ENCODE data around the gene CCDC186.
A peak's percentile ranks its signal among the peaks of the same experiment; 100 is the strongest.

CCDC186 gene

DNA sequence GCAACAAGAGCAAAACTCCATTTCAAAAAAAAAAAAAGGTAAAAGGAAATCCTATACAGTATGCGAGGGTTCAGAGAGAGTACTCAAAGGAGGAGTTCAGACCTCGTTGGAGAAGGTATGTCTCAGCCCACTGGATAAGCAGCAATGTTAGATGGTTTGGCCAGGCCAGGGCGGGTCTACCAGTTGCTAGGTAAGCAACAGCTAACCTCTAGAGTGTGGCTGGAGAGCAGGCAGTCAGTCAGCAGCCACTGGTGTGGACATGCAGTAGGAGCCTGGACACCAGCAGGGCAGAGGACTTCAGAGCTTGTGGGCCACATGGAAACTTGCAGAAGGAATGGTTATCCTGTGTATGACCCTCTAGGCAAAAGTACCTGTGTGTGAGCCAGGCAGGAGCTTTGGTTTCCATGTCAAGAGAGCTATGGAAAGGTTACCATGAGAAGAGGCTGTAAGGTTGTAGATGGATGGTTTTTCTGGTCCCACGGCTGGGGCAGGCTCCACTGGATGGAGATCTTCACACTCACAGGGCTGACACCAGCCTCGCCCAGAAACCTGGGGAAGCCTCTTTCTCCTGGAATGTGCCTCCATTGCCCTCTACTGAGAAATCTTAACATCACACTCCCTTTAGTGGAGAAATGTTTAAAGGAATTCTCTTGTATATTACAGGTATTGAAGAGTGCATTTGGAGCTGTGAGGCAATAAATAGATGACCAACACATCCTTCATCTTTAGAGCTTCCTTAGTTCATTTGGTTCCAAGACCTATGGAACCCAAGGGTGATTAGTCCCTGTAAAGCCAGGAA, 63.6 kb downstream of the CCDC186 start:
- Histone ChIP-seq H3K4me1 (ENCODE audit: insufficient read depth, low read length) (no peaks in the 10 kb centered on the region), H3K27me3 (ENCODE audit: control insufficient read depth in 1 of 2, insufficient read depth in 2 of 2, low read length in 2 of 2) (no peaks in the 10 kb centered on the region), H3K36me3 (ENCODE audit: insufficient read depth, low read length) (no peaks in the 10 kb centered on the region), H3K27ac (ENCODE audit: low read depth, low read length) (no peak overlapping the region), H3K9ac (ENCODE audit: low read length) (no peak overlapping the region), H3K9me3 (ENCODE audit: low read length) (no peaks in the 10 kb centered on the region), H3K4me3 (ENCODE audit: low read depth in 1 of 2, low read length in 2 of 2) (no peak overlapping the region)

DNA sequence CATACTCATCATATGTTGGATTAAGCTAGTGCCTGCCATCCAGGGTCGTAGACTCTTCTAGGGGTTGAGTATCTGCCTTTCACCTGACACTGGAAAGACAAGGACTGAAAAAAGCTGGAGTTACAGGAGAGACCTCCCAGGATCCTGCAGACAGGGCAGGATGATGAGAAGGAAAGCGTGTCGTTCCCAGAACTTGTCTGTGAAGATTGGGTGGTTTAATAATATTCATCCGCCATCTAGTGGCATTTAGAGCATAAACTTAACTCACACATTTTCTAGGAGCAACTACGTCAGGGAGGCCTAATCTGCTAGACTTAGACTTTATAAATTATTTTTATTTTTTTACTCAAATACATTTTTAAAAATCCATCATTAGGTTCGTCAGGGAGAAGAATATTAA, 70.7 kb downstream of the CCDC186 start:
- Histone ChIP-seq H3K4me3 (ENCODE audit: low read depth in 1 of 2, low read length in 2 of 2) (no peak overlapping the region), H3K9me3 (ENCODE audit: low read length) (no peaks in the 10 kb centered on the region)

DNA sequence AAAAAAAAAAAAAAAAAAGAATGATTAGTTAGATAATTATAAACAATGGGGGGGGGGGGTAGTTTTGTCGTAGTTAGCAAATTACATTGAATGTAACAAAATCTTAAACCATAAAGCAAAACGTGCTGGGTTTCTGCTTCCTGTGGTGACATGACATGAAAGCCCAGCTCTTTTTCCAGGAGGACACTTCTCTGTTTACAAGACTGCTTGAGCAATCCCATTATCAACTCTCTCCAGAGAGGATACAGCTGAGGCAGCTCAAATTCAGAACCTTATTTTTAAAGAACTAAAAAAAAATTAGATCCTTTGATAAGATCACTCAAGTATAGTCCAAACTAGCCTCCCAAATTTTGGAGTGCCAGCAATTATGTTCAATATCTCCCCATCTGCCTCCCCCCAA, 71.7 kb downstream of the CCDC186 start:
- Histone ChIP-seq H3K27ac (ENCODE audit: low read depth, low read length) (no peak overlapping the region), H3K4me3 (ENCODE audit: low read depth in 1 of 2, low read length in 2 of 2) (no peak overlapping the region), H3K27me3 (ENCODE audit: control insufficient read depth in 1 of 2, insufficient read depth in 2 of 2, low read length in 2 of 2) (no peaks in the 10 kb centered on the region), H3K36me3 (ENCODE audit: insufficient read depth, low read length) (no peaks in the 10 kb centered on the region), H3K4me1 (ENCODE audit: insufficient read depth, low read length) (peaks cover 6% of the 10 kb centered on the region), H3K9ac (ENCODE audit: low read length) (no peak overlapping the region), H3K9me3 (ENCODE audit: low read length) (no peaks in the 10 kb centered on the region)

More for the DNA sequence above, 70.7 kb downstream of the CCDC186 start:
- Histone ChIP-seq H3K9ac (ENCODE audit: low read length) (no peak overlapping the region), H3K27ac (ENCODE audit: low read depth, low read length) (no peak overlapping the region), H3K4me1 (ENCODE audit: insufficient read depth, low read length) (peaks cover 6% of the 10 kb centered on the region), H3K36me3 (ENCODE audit: insufficient read depth, low read length) (no peaks in the 10 kb centered on the region), H3K27me3 (ENCODE audit: control insufficient read depth in 1 of 2, insufficient read depth in 2 of 2, low read length in 2 of 2) (no peaks in the 10 kb centered on the region)

DNA sequence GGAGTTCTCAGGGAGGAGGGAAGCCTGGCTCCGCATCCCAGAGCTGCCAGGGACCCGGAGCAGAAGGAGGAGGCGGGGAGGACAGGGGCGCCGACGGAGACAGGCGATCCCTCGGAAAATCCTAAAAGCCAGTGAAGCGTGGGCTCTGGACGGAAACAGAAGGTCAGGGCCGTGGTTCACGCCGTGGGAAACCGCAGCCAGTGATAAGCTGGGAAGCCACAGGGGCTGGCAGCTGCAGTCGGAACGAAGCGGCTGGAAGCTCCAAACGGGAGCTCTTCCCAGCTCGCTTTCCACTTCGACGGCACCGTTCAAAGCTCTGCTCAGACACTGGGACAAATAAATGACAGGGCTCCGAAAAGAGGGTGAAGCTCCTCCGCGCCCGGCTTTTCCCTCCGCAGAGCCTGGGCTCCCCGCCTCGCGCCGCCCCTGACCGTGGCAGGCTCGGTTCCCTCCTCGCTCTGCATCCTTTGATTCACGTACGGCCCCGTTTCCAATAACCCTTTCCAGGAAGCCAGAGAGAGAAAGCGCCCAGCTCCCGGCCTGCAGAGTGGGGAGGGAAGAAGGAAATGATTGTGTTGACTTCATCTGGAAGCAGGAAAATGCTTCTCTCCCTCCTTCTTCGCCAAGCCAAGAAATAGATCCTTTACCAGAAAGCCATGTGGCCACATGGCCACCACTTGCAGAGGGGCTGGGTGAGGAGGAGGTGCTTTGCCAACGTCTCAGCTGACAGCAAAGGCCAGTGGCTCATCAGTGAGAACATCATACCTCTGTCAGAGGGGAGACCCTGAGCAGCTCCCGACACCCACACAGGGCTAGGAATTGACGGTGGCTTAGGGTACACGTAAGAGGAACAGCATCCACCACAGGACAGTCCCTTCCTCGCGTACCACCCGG, 72.9 kb downstream of the CCDC186 start:
- no peaks in the 10 kb centered on the region for H3K27me3 ChIP-seq (ENCODE audit: control insufficient read depth in 1 of 2, insufficient read depth in 2 of 2, low read length in 2 of 2)
- H3K9me3 ChIP-seq (ENCODE audit: low read length): no peaks in the 10 kb centered on the region

DNA sequence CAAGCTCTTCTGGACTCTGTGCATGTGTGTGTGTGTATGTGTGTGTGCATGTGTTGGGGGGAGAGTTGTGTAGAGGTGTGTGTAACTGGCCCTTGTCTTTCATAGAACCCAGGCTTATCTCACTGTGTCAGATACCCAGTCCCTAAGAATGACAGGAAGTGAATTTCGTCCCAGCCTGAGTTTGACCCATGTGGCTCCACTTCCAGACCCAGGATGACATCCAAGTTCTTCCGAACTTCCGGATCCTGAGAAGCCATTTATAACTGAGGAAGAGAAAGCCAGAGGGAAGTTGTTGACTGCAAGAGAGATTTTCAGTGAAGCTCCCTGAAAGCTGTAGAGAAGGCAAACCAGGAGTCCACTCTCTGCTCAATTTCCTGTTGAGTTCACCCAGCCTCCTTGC, 77.1 kb downstream of the CCDC186 start:
- H3K36me3 ChIP-seq (ENCODE audit: insufficient read depth, low read length): no peaks in the 10 kb centered on the region
- H3K27me3 ChIP-seq (ENCODE audit: control insufficient read depth in 1 of 2, insufficient read depth in 2 of 2, low read length in 2 of 2): no peaks in the 10 kb centered on the region
- no peaks in the 10 kb centered on the region for H3K9me3 ChIP-seq (ENCODE audit: low read length)
- no peak overlapping the region for H3K4me3 ChIP-seq (ENCODE audit: low read depth in 1 of 2, low read length in 2 of 2)
- no peak overlapping the region for H3K27ac ChIP-seq (ENCODE audit: low read depth, low read length)
- H3K9ac ChIP-seq (ENCODE audit: low read length): no peak overlapping the region
- peaks cover 6% of the 10 kb centered on the region for H3K4me1 ChIP-seq (ENCODE audit: insufficient read depth, low read length)

More for the DNA sequence above, 72.9 kb downstream of the CCDC186 start:
- no peak overlapping the region for H3K9ac ChIP-seq (ENCODE audit: low read length)
- H3K4me3 ChIP-seq (ENCODE audit: low read depth in 1 of 2, low read length in 2 of 2): peak overlapping the region; percentile 30 to 56
- no peak overlapping the region for H3K27ac ChIP-seq (ENCODE audit: low read depth, low read length)
- H3K36me3 ChIP-seq (ENCODE audit: insufficient read depth, low read length): no peaks in the 10 kb centered on the region
- peaks cover 6% of the 10 kb centered on the region for H3K4me1 ChIP-seq (ENCODE audit: insufficient read depth, low read length)

DNA sequence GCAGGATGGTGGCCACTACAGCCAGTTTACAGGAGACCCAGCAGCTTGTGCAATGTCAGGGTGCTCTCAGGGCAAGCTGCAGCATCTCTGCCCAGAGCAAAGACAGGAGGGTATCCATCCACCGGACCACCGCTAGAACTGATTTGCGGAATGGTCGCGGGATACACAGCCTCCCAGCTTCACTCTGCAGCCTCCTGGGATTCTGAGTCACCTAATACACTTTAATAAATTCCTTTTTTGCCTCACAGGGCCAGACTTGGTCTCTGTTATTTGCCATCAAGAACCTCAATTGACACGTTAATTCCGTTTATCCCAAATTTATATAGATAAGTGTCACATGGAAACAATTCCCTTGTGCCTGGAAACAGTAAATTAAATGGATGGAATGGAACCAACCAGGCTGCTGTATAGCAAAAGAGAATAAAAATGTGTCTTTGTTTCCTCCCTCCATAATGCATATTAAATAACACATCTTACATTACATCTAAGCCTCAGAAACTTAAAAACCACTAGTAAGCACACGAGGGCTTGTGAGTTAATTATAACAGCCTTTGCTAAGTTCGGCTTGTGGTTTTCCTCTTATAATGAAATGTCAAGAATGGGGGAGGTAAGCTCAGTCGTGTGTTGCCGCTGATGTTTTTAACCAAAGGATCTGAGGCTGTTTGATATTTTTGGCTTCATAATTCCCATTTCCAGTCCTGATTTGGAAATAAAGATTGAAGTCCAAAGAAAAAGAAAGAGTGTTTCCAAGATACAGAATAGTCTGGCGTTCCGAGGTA, 78.3 kb downstream of the CCDC186 start:
- Histone ChIP-seq H3K27ac (ENCODE audit: low read depth, low read length) (no peak overlapping the region), H3K4me3 (ENCODE audit: low read depth in 1 of 2, low read length in 2 of 2) (no peak overlapping the region), H3K36me3 (ENCODE audit: insufficient read depth, low read length) (no peaks in the 10 kb centered on the region), H3K9ac (ENCODE audit: low read length) (no peak overlapping the region), H3K27me3 (ENCODE audit: control insufficient read depth in 1 of 2, insufficient read depth in 2 of 2, low read length in 2 of 2) (no peaks in the 10 kb centered on the region), H3K4me1 (ENCODE audit: insufficient read depth, low read length) (no peaks in the 10 kb centered on the region), H3K9me3 (ENCODE audit: low read length) (no peaks in the 10 kb centered on the region)

DNA sequence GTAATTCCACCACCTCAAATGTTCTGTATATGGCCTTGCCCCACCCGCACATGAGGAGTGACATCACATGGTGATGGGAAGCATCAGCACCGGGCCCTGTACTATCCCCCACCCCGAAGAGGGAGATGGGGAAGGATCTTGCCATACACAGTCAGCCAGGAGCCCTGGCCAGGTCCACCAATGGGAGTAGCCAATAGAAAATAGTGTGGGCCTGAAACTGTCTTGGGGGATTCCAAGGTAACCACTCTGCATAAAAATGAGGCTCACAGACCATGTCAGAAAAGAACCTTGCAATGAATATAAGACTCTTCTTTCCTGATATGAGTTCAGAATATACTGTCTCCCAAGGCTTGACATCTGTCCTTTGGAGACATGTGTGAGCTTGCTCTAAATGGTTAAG, 79.2 kb downstream of the CCDC186 start:
- Histone ChIP-seq H3K9me3 (ENCODE audit: low read length) (no peaks in the 10 kb centered on the region), H3K4me3 (ENCODE audit: low read depth in 1 of 2, low read length in 2 of 2) (no peak overlapping the region), H3K4me1 (ENCODE audit: insufficient read depth, low read length) (no peaks in the 10 kb centered on the region), H3K27ac (ENCODE audit: low read depth, low read length) (no peak overlapping the region), H3K36me3 (ENCODE audit: insufficient read depth, low read length) (no peaks in the 10 kb centered on the region), H3K27me3 (ENCODE audit: control insufficient read depth in 1 of 2, insufficient read depth in 2 of 2, low read length in 2 of 2) (no peaks in the 10 kb centered on the region), H3K9ac (ENCODE audit: low read length) (no peak overlapping the region)

DNA sequence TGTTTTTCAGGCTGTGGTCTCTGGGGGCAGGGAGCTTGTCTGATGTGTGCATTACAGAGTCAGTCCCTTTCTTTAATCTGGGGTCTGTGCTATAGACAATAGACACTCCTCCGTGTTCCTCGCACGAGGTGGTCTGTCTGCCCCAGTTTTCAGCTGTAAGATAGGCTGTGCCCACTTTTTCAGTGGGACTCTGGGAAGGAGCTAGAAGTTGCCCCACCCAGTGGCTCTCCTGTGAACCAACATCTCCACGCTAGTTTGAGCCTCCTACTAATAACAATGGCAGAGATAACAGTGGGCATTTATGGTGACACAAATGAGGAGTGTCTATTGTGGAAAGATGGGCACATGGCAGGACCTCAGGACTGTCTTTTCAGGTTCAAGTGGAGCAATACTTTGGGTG, 86.3 kb downstream of the CCDC186 start:
- no peaks in the 10 kb centered on the region for H3K9me3 ChIP-seq (ENCODE audit: low read length)
- no peaks in the 10 kb centered on the region for H3K27me3 ChIP-seq (ENCODE audit: control insufficient read depth in 1 of 2, insufficient read depth in 2 of 2, low read length in 2 of 2)
- no peaks in the 10 kb centered on the region for H3K36me3 ChIP-seq (ENCODE audit: insufficient read depth, low read length)
- H3K27ac ChIP-seq (ENCODE audit: low read depth, low read length): no peak overlapping the region
- no peak overlapping the region for H3K9ac ChIP-seq (ENCODE audit: low read length)
- no peak overlapping the region for H3K4me3 ChIP-seq (ENCODE audit: low read depth in 1 of 2, low read length in 2 of 2)
- H3K4me1 ChIP-seq (ENCODE audit: insufficient read depth, low read length): no peaks in the 10 kb centered on the region

DNA sequence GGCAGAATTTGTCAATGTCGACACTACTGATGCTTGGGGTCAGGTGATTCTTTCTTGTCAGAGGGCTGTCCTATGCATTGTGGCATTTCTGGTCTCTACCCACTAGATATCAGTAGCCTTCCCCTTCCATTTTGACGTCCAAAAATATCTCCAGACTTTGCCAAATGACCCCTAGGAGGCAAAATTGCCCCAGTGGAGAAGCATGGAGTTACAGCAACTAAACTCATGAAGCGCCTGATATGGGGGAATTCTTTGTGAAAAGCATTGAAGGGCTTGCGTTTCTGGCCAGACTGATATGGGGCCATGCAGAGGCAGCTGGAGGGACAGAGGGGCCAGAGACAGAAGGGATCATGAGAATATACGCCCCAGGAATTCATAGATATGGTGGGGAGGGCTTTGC, 86.7 kb downstream of the CCDC186 start:
- Histone ChIP-seq H3K27me3 (ENCODE audit: control insufficient read depth in 1 of 2, insufficient read depth in 2 of 2, low read length in 2 of 2) (no peaks in the 10 kb centered on the region), H3K4me3 (ENCODE audit: low read depth in 1 of 2, low read length in 2 of 2) (no peak overlapping the region), H3K9me3 (ENCODE audit: low read length) (no peaks in the 10 kb centered on the region), H3K36me3 (ENCODE audit: insufficient read depth, low read length) (no peaks in the 10 kb centered on the region), H3K9ac (ENCODE audit: low read length) (no peak overlapping the region), H3K4me1 (ENCODE audit: insufficient read depth, low read length) (no peaks in the 10 kb centered on the region), H3K27ac (ENCODE audit: low read depth, low read length) (no peak overlapping the region)

DNA sequence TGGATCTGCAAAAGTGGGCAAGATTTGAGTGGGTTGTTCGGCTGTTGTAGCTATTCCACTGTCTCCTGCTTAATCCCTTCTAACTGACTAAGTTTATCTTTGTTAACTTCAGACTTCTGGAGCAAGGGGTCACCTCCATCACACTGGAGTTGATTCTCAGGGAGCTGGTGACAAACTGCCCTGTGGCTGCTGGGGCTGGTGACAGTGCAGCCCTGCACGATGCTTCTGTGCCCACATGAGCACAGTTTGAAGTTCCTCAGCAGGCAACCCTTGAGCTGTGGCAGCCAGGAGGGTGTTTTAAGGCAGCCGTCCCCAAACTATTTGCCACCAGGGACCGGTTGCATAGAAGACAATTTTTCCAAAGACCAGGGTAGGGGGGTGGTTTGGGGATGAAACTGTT, 89.8 kb downstream of the CCDC186 start:
- Histone ChIP-seq H3K4me1 (ENCODE audit: insufficient read depth, low read length) (no peaks in the 10 kb centered on the region), H3K9me3 (ENCODE audit: low read length) (no peaks in the 10 kb centered on the region), H3K27ac (ENCODE audit: low read depth, low read length) (no peak overlapping the region), H3K36me3 (ENCODE audit: insufficient read depth, low read length) (no peaks in the 10 kb centered on the region), H3K4me3 (ENCODE audit: low read depth in 1 of 2, low read length in 2 of 2) (no peak overlapping the region), H3K27me3 (ENCODE audit: control insufficient read depth in 1 of 2, insufficient read depth in 2 of 2, low read length in 2 of 2) (no peaks in the 10 kb centered on the region), H3K9ac (ENCODE audit: low read length) (no peak overlapping the region)

DNA sequence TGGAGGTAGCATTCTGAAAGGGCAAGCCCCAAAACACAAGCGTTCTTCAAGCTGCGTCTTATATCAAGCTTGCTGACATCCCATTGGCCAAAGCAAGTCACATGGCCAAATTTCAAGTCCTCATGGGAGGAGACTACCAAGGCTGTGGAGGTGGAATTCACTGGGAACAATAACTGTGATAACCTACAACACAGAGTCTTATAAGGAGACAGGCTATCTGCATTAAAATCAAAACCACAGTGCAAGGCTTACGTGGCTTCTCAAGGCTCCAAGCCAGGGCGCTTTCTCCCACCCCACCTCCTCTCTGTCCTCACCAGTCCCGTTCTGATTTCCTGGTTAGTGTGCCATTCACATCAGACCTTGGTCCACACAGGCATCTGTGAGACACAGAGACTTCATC, 91.0 kb downstream of the CCDC186 start:
- Histone ChIP-seq H3K4me3 (ENCODE audit: low read depth in 1 of 2, low read length in 2 of 2) (no peak overlapping the region), H3K4me1 (ENCODE audit: insufficient read depth, low read length) (no peaks in the 10 kb centered on the region), H3K36me3 (ENCODE audit: insufficient read depth, low read length) (no peaks in the 10 kb centered on the region), H3K27ac (ENCODE audit: low read depth, low read length) (no peak overlapping the region), H3K27me3 (ENCODE audit: control insufficient read depth in 1 of 2, insufficient read depth in 2 of 2, low read length in 2 of 2) (no peaks in the 10 kb centered on the region), H3K9me3 (ENCODE audit: low read length) (no peaks in the 10 kb centered on the region), H3K9ac (ENCODE audit: low read length) (no peak overlapping the region)

All from muscle layer of colon (tissue), 2 donors.